ENCODE measurements around the gene LAMB4.

GRCh38 chr7:108072116-108072515, 58.0 kb downstream of the LAMB4 start:
- TF ChIP-seq CTCF (IDR thresholded peaks at IDR 0.05; ENCODE audit: low read depth, low read length) (no peak), POLR2A (IDR thresholded peaks at IDR 0.05; ENCODE audit: extremely low read depth, insufficient read length) (no peak), MAX (IDR thresholded peaks at IDR 0.05; ENCODE audit: low read depth, low read length) (no peak)

Data from NB4 (cell line).